ENCODE data around the gene CIRBP. TPM values are rescaled to one million over a fixed set of nuclear protein-coding genes. Genes with fewer than 3 reads are reported as not detected.

Gene CIRBP
- total and polyA plus RNA-seq, 9 of the 15 experiments (the other 6 are each of a cell fraction or from before 2014, with no cell fraction given), result 20.5 to 327 (median 176) TPM

DNA sequence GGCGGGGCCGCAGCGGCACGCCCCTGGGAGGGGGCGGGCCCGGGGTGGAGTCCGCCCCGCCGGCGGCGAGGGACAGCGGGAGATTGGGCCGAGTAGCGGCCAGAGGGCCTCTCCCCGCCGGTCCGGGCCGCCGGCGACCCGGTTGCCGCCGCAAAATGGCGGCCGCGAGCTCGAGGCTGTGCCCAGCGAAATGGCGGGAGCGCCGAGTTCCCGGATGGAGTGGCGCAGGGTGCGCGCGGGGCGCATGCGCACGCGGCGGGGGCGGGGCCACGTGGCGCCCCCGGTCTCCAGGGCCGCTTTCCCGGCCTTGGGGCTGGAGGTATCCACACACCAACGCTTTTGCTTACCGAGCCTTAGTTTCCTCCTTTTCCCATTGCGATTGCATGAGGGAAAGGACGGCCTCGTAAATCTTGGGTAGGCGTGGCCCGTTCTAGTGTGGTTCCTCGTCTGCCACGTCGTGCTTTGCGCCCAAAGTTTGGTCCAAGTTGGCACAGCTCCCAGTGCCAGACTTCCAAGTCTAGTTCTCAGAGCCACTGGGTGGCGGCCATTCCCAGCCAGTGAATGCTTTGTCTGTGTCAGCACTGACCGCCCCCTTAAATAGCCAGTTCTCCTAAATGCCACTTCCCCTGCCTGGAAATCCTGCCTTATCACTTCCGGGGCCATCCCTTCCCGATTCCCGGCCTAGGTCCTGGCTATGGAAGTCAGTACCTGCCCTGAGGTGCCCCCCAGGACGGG is 513 bp downstream of the CIRBP start (continued):
- TF ChIP-seq, protein P1, sequence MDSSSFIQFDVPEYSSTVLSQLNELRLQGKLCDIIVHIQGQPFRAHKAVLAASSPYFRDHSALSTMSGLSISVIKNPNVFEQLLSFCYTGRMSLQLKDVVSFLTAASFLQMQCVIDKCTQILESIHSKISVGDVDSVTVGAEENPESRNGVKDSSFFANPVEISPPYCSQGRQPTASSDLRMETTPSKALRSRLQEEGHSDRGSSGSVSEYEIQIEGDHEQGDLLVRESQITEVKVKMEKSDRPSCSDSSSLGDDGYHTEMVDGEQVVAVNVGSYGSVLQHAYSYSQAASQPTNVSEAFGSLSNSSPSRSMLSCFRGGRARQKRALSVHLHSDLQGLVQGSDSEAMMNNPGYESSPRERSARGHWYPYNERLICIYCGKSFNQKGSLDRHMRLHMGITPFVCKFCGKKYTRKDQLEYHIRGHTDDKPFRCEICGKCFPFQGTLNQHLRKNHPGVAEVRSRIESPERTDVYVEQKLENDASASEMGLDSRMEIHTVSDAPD (CRISPR knock-in tag; IDR thresholded peaks at IDR 0.05), result no peak
- TF ChIP-seq, protein P2, sequence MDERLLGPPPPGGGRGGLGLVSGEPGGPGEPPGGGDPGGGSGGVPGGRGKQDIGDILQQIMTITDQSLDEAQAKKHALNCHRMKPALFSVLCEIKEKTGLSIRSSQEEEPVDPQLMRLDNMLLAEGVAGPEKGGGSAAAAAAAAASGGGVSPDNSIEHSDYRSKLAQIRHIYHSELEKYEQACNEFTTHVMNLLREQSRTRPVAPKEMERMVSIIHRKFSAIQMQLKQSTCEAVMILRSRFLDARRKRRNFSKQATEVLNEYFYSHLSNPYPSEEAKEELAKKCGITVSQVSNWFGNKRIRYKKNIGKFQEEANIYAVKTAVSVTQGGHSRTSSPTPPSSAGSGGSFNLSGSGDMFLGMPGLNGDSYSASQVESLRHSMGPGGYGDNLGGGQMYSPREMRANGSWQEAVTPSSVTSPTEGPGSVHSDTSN (CRISPR knock-in tag; IDR thresholded peaks at IDR 0.05; ENCODE audit: low read depth), result no peak
- TF ChIP-seq, protein P2 (tag; conservative IDR thresholded peaks at IDR 0.05; ENCODE audit: low read depth), result no peak
- TF ChIP-seq SP2 (IDR thresholded peaks at IDR 0.05; ENCODE audit: extremely low read depth, low read depth, low read length, poor library complexity, severe bottlenecking) (no peak), SIN3B (IDR thresholded peaks at IDR 0.05; ENCODE audit: low read depth) (0 out of 2 replicates have a peak, but pooled peaks have one; percentile 79), ZNF12 (CRISPR knock-in tag; IDR thresholded peaks at IDR 0.05) (no peak), DMBX1 (CRISPR knock-in tag; IDR thresholded peaks at IDR 0.05; ENCODE audit: borderline replicate concordance) (peak; percentile 82), XRCC3 (IDR thresholded peaks at IDR 0.05) (no peak), STAT5B (CRISPR knock-in tag; IDR thresholded peaks at IDR 0.05) (no peak), TAL1 (IDR thresholded peaks at IDR 0.05) (no peak)
- TF ChIP-seq, protein P3, sequence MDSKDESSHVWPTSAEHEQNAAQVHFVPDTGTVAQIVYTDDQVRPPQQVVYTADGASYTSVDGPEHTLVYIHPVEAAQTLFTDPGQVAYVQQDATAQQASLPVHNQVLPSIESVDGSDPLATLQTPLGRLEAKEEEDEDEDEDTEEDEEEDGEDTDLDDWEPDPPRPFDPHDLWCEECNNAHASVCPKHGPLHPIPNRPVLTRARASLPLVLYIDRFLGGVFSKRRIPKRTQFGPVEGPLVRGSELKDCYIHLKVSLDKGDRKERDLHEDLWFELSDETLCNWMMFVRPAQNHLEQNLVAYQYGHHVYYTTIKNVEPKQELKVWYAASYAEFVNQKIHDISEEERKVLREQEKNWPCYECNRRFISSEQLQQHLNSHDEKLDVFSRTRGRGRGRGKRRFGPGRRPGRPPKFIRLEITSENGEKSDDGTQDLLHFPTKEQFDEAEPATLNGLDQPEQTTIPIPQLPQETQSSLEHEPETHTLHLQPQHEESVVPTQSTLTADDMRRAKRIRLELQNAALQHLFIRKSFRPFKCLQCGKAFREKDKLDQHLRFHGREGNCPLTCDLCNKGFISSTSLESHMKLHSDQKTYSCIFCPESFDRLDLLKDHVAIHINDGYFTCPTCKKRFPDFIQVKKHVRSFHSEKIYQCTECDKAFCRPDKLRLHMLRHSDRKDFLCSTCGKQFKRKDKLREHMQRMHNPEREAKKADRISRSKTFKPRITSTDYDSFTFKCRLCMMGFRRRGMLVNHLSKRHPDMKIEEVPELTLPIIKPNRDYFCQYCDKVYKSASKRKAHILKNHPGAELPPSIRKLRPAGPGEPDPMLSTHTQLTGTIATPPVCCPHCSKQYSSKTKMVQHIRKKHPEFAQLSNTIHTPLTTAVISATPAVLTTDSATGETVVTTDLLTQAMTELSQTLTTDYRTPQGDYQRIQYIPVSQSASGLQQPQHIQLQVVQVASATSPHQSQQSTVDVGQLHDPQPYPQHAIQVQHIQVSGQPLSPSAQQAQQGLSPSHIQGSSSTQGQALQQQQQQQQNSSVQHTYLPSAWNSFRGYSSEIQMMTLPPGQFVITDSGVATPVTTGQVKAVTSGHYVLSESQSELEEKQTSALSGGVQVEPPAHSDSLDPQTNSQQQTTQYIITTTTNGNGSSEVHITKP (IDR thresholded peaks at IDR 0.05; ENCODE audit: partially characterized antibody), result no peak
- TF ChIP-seq, protein P4, sequence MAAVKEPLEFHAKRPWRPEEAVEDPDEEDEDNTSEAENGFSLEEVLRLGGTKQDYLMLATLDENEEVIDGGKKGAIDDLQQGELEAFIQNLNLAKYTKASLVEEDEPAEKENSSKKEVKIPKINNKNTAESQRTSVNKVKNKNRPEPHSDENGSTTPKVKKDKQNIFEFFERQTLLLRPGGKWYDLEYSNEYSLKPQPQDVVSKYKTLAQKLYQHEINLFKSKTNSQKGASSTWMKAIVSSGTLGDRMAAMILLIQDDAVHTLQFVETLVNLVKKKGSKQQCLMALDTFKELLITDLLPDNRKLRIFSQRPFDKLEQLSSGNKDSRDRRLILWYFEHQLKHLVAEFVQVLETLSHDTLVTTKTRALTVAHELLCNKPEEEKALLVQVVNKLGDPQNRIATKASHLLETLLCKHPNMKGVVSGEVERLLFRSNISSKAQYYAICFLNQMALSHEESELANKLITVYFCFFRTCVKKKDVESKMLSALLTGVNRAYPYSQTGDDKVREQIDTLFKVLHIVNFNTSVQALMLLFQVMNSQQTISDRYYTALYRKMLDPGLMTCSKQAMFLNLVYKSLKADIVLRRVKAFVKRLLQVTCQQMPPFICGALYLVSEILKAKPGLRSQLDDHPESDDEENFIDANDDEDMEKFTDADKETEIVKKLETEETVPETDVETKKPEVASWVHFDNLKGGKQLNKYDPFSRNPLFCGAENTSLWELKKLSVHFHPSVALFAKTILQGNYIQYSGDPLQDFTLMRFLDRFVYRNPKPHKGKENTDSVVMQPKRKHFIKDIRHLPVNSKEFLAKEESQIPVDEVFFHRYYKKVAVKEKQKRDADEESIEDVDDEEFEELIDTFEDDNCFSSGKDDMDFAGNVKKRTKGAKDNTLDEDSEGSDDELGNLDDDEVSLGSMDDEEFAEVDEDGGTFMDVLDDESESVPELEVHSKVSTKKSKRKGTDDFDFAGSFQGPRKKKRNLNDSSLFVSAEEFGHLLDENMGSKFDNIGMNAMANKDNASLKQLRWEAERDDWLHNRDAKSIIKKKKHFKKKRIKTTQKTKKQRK (IDR thresholded peaks at IDR 0.05; ENCODE audit: borderline replicate concordance, low read depth, low read length), result 0 out of 2 replicates have a peak, but pooled peaks have one; percentile 25
- TF ChIP-seq, protein P5, sequence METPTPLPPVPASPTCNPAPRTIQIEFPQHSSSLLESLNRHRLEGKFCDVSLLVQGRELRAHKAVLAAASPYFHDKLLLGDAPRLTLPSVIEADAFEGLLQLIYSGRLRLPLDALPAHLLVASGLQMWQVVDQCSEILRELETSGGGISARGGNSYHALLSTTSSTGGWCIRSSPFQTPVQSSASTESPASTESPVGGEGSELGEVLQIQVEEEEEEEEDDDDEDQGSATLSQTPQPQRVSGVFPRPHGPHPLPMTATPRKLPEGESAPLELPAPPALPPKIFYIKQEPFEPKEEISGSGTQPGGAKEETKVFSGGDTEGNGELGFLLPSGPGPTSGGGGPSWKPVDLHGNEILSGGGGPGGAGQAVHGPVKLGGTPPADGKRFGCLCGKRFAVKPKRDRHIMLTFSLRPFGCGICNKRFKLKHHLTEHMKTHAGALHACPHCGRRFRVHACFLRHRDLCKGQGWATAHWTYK (CRISPR knock-in tag; IDR thresholded peaks at IDR 0.05), result peak; percentile 94

All from K562 (cell line).